IPS-NIHi7 (cell line): ENCODE measurements around the gene CXorf51B.
"Not testable (repeated sequence)": the region's sequence is repeated elsewhere in the genome, so short reads cannot be mapped to it uniquely, and the experiment has no call there.

Experiments used
- DNase-seq: peaks from one replicate; pipeline ENCODE4 v3.0.0; 2012; ENCODE audit warnings: mixed read lengths; ENCODE audit errors: extremely low spot score

The CXorf51B gene

DNA sequence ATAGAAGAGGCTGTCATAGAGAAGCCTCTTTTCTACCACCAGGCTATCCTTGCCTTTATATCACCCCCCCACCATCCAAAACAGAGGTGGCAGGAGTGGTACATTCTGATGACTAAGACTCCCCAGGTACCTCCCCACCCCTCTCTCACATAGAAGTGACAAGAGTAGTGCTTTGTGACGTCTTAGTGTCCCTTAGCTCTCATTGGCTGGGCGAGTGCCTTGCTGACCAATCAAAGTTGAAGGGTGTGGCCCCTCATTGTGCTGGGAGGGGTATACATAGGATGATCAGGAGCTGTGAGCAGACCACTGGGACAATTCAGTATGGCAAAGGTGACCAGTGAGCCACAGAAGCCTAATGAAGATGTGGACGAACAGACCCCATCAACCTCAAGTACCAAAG is at the start of gene CXorf51B:
TSS of gene CXorf51B (plus strand) at position 301 of the 400 bp plus-strand sequence. CDS start at position 322, 21 bp downstream.
- DNase-seq = not testable (repeated sequence)

DNA sequence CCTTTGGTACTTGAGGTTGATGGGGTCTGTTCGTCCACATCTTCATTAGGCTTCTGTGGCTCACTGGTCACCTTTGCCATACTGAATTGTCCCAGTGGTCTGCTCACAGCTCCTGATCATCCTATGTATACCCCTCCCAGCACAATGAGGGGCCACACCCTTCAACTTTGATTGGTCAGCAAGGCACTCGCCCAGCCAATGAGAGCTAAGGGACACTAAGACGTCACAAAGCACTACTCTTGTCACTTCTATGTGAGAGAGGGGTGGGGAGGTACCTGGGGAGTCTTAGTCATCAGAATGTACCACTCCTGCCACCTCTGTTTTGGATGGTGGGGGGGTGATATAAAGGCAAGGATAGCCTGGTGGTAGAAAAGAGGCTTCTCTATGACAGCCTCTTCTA is 5.1 kb downstream of the CXorf51B start, which contains the start of gene CXorf51A:
TSS of gene CXorf51A (minus strand) at position 101 of the 400 bp plus-strand sequence. CDS start at position 80, 21 bp downstream.
- not testable (repeated sequence) for DNase-seq

DNA sequence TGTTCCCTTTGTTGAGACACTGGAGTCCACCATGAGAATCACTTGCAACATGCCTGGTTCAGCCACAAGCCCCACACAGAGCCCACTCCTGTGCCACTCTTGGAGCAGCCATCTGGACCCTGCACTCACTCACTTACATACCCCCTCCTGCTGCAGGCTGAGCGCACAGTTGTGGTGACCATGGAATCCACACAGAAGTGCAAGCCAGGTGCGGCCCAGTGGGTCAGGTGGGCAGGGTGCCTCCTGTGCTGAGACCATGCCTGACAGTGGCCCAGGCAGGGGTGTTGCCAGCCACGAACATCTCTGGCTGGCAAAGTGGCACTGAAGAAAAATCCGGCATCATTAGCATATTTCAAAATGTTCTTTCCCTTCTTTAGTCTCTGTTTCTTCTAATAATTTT is 22.4 kb downstream of the CXorf51B start:
- no peak for DNase-seq

DNA sequence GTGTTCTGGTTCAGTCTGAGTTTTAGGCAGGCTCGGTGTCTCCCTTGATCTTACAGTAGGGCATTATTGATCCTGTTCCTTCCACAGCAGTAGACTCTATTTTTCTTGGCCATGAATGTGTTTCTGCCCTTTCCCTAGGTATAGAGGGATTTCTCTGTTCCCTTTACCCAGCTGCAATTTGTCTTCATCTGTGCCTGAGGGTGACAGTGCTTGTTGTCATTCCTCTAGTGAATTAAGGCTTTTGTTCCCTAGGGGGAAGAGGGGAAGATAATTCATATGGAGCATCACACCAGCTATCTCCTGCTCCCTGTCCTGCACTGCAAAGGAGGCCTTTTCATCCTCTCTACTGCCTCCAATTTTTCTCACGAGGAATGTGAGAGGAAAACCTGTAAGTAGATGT is 44.7 kb downstream of the CXorf51B start:
- no peak for DNase-seq
